ENCODE results near the gene LRRIQ1.
A peak's percentile ranks its signal among the peaks of the same experiment; 100 is the strongest.

Gene LRRIQ1

DNA sequence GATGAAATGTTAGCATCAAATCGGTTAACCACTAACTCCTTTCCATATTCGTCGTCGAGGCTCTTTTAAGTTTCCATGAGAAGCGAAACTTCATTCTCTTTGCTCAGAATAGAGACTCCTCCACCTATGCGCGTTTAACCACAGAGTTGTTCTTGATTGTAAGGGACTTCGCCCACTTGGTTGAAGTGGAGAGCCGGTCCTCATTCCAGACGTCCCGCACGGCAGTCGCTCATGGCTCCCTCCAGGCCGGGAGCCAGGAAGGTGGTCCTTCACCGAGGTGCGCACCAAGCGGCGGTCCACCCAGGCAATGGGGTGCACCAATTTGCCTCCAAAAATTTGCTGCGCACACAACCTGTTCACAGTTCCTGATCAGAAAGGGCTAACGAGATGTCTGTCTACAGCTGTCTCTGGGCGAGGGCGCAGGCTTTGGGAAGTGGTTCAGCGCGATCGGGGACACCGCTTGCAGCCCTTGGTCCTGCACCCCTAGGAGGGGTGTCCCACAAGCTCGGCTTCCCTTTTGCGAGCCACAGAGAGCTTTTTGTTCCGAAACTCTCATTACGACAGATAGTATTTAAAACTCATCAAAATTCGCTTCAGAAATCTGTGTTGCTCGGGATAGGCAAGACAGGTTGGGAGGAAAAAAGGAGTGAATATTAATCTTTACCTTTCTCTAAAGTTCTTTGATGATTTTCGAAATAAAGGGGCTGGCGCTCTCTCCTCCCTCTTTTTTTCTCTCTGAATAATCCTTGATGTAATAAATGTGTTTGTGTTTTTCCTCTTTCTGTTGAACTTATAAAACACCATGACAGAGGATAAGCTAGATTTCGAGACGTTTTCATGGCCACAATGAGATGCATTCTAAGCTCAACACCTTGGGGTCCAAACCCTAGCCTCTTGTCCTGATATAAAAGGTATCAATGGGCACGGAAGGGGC lies 237.5 kb downstream of the LRRIQ1 start:
- H3K27ac Mint-ChIP-seq = no peak overlapping the region
- H3K4me3 Mint-ChIP-seq = peak overlapping the region; percentile 40
- H3K27me3 Mint-ChIP-seq (ENCODE audit: low read depth) = peaks cover 50% of the 10 kb centered on the region
- peaks cover 7% of the 10 kb centered on the region for H3K4me1 Mint-ChIP-seq (ENCODE audit: low read depth)
- H3K9me3 Mint-ChIP-seq = no peaks in the 10 kb centered on the region
- DNase-seq (ENCODE audit: low spot score) = no peak
- H3K36me3 Mint-ChIP-seq (ENCODE audit: low read depth) = no peaks in the 10 kb centered on the region

- H3K36me3 Mint-ChIP-seq (ENCODE audit: low read depth) = no peaks in the 10 kb centered on the region
- H3K27me3 Mint-ChIP-seq (ENCODE audit: low read depth) = peaks cover 53% of the 10 kb centered on the region
- no peak for DNase-seq (ENCODE audit: low spot score)
- H3K9me3 Mint-ChIP-seq = no peaks in the 10 kb centered on the region
- peaks cover 7% of the 10 kb centered on the region for H3K4me1 Mint-ChIP-seq (ENCODE audit: low read depth)
- H3K27ac Mint-ChIP-seq = no peak overlapping the region
- no peak overlapping the region for H3K4me3 Mint-ChIP-seq
Measured at GRCh38 chr12:85274315-85274651, 238.1 kb downstream of the LRRIQ1 start.

DNA sequence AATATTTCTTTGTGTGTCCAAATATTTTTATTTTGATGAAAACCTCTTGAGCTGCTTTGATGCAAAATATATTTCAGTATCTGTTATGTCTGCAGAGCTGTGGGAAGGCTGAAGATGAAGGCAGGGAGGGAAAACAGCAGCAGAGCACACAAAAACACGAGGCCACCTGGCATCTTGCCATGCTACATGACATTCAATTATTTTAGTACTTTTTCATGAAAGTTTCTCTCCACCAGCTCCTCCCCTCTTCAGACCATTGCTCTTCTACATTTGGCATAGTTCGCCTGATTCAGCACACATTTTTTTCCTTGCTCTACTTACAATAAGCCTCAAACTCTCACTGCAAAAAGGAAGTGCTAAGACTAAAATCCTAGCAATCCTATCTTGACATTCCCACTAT lies 239.2 kb downstream of the LRRIQ1 start:
- H3K9me3 Mint-ChIP-seq = no peaks in the 10 kb centered on the region
- H3K27ac Mint-ChIP-seq = no peak overlapping the region
- H3K4me1 Mint-ChIP-seq (ENCODE audit: low read depth) = peaks cover 10% of the 10 kb centered on the region
- no peak overlapping the region for H3K4me3 Mint-ChIP-seq
- peaks cover 62% of the 10 kb centered on the region for H3K27me3 Mint-ChIP-seq (ENCODE audit: low read depth)
- no peaks in the 10 kb centered on the region for H3K36me3 Mint-ChIP-seq (ENCODE audit: low read depth)
- no peak for DNase-seq (ENCODE audit: low spot score)

GRCh38 chr12:85277191-85277590 lies 241.0 kb downstream of the LRRIQ1 start:
- peaks cover 79% of the 10 kb centered on the region for H3K27me3 Mint-ChIP-seq (ENCODE audit: low read depth)
- H3K36me3 Mint-ChIP-seq (ENCODE audit: low read depth) = no peaks in the 10 kb centered on the region
- no peak overlapping the region for H3K27ac Mint-ChIP-seq
- DNase-seq (ENCODE audit: low spot score) = no peak
- no peak overlapping the region for H3K4me3 Mint-ChIP-seq
- peaks cover 12% of the 10 kb centered on the region for H3K4me1 Mint-ChIP-seq (ENCODE audit: low read depth)
- H3K9me3 Mint-ChIP-seq = no peaks in the 10 kb centered on the region

DNA sequence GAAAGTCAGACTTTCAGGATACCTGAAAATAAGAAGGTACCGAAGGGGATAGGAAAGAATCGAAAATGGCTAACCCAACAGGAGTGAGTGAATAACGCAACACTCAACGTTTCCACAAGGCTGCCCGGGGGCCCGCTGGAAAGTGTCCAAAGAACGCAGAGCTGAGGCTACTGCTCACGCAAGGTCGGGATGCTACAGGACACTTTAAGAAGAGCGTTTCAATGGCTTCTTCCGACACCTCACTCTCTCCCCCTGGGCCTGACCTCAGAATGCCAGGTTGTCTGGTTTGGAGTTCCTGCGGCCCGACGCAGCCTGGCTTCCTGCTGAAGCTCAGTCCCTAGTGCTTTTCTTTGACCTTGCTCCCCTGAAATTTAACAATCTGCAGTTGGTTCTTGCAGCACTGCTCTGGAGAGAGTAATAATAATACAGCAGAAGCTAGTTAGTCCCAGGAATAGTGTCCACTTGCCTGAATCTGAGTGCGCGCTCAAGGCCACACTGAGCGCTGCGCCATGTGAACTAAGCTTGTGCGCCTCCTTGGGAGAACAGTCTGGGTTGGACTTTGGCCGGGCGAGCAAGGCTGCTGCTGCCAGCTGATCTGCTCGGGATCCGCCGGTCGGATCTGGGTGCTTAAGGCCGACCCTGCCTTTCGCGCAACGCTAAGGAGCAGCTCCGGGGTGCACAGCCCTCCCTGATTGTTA lies 241.9 kb downstream of the LRRIQ1 start:
- Mint-ChIP-seq H3K27me3 (ENCODE audit: low read depth) (peaks cover 71% of the 10 kb centered on the region), H3K9me3 (no peaks in the 10 kb centered on the region), H3K4me1 (ENCODE audit: low read depth) (peaks cover 11% of the 10 kb centered on the region), H3K27ac (no peak overlapping the region), H3K4me3 (no peak overlapping the region), H3K36me3 (ENCODE audit: low read depth) (no peaks in the 10 kb centered on the region)
- no peak for DNase-seq (ENCODE audit: low spot score)

GRCh38 chr12:85278598-85279448 lies 242.7 kb downstream of the LRRIQ1 start:
- no peak overlapping the region for H3K27ac Mint-ChIP-seq

DNA sequence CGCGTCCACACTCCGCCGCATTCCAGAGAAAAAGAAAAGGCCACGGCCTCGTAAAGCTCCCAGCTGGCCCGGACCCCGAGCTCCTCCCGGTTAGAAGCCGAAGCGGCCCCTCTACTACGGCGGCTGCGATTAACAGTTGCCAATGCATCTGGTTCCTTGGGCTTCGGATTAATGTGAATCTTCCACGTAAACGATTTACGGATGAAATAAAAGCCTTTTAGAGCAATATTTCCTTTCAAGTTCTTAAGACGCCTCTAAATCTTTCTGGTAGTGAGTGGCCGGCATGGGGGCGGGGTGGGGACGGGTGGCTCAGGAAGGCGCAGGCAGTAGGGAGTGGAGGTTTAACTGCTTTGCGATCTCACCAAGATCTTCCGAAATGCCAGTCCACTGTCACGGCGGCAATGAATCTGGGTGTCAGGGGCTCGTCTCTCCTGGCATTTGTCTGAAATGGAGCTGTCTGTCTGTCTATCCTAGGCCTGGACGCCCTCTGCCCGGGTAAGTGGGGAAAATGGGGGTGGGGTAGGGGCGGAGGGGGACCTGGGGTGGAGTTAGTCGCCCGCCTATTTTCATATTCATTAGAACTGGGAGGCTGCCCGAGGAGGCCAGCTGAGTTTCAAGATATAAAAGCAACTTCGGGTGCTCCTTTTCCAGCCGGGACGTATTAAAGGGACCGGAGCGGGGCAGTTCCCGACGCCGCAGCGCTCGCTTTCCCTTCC lies 243.5 kb downstream of the LRRIQ1 start:
- Mint-ChIP-seq H3K4me1 (ENCODE audit: low read depth) (peaks cover 7% of the 10 kb centered on the region), H3K4me3 (peak overlapping the region; percentile 75), H3K9me3 (no peaks in the 10 kb centered on the region), H3K27ac (peak overlapping the region; percentile 36), H3K27me3 (ENCODE audit: low read depth) (peaks cover 62% of the 10 kb centered on the region), H3K36me3 (ENCODE audit: low read depth) (no peaks in the 10 kb centered on the region)
- DNase-seq (ENCODE audit: low spot score) = no peak

More at GRCh38 chr12:85278598-85279448, 242.7 kb downstream of the LRRIQ1 start:
- H3K27me3 Mint-ChIP-seq (ENCODE audit: low read depth) = peaks cover 70% of the 10 kb centered on the region
- peaks cover 7% of the 10 kb centered on the region for H3K4me1 Mint-ChIP-seq (ENCODE audit: low read depth)
- H3K9me3 Mint-ChIP-seq = no peaks in the 10 kb centered on the region
- DNase-seq (ENCODE audit: low spot score) = no peak
- no peak overlapping the region for H3K4me3 Mint-ChIP-seq
- H3K36me3 Mint-ChIP-seq (ENCODE audit: low read depth) = no peaks in the 10 kb centered on the region

- DNase-seq (ENCODE audit: low spot score) = no peak
- H3K9me3 Mint-ChIP-seq = no peaks in the 10 kb centered on the region
- H3K27ac Mint-ChIP-seq = peak within 1 kb of the TSS; percentile 36
- peak within 1 kb of the TSS; percentile 75 for H3K4me3 Mint-ChIP-seq
- peaks cover 7% of the 10 kb centered on the region for H3K4me1 Mint-ChIP-seq (ENCODE audit: low read depth)
- H3K27me3 Mint-ChIP-seq (ENCODE audit: low read depth) = peaks cover 57% of the 10 kb centered on the region
- no peaks in the 10 kb centered on the region for H3K36me3 Mint-ChIP-seq (ENCODE audit: low read depth)
Measured at GRCh38 chr12:85280165-85280983, 244.2 kb downstream of the LRRIQ1 start, which contains the start of gene ALX1. ALX1 (plus strand) TSS chr12:85280220; CDS start chr12:85280262, 42 bp downstream.

DNA sequence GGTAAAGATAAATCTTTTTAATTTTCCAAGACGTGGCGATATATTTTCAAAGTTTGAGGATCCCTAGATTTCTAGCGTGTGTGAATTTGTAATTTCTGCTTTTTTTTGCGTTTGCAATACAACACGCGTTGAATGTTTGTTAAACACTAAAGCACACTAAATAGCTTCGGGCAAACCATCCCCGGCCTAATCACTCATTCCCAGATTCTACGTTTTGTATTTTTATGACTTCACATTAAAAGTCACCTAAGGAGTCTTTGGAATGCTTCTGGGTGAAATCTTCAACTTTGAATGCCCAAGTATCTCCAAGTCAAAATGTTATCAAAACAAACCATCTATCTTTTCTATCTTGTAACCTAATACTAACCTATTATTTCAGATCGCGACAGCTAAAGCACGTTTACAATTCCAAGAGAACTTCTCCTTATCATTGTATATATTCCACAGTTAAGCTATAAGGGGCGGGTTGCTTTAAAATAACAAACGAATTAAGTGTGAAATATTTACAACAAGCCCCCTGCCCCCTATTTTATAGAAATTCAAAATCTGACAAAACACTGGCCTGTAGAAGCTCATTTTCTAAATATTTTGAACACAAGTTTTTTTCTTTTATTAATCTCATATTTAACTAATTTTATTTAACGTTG lies 245.0 kb downstream of the LRRIQ1 start:
- H3K27me3 Mint-ChIP-seq (ENCODE audit: low read depth) = peaks cover 53% of the 10 kb centered on the region
- DNase-seq (ENCODE audit: low spot score) = no peak
- no peaks in the 10 kb centered on the region for H3K36me3 Mint-ChIP-seq (ENCODE audit: low read depth)
- H3K4me1 Mint-ChIP-seq (ENCODE audit: low read depth) = peaks cover 5% of the 10 kb centered on the region
- H3K27ac Mint-ChIP-seq = no peak overlapping the region
- no peaks in the 10 kb centered on the region for H3K9me3 Mint-ChIP-seq
- H3K4me3 Mint-ChIP-seq = peak overlapping the region; percentile 75

DNA sequence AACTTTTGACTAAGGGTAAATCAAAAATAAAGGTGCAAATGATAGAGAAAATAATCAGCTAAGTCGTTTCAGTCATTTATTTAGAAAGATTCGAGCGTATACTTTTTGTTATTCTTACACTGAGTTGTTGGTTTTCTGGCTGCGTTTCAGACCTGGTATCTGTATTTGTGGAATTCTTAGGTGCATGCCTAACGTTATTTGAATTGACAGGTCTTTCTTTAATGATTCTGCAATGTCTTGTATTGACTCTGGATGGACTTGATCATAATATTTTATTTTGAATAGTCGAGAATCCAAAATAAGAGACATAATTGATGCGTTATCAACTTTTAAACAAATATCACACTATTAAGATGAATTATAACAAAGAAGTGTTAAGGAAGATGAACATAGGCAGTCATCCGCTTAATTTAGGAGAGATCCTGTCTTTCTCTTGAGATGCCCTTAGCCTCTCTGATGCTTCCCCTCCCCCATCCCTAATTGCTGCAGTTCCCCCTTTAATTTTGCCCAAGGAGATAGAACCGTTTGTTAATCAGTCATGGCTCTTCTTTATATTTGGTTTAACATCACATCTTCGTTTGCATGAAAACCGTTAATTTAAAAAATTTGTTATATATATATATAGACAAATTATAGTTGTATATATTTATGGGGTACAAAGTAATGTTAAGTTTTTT lies 245.6 kb downstream of the LRRIQ1 start:
- peaks cover 5% of the 10 kb centered on the region for H3K4me1 Mint-ChIP-seq (ENCODE audit: low read depth)
- no peak overlapping the region for H3K27ac Mint-ChIP-seq
- DNase-seq (ENCODE audit: low spot score) = no peak
- no peak overlapping the region for H3K4me3 Mint-ChIP-seq
- no peaks in the 10 kb centered on the region for H3K9me3 Mint-ChIP-seq
- H3K36me3 Mint-ChIP-seq (ENCODE audit: low read depth) = no peaks in the 10 kb centered on the region
- H3K27me3 Mint-ChIP-seq (ENCODE audit: low read depth) = peaks cover 48% of the 10 kb centered on the region

- no peak overlapping the region for H3K27ac Mint-ChIP-seq
- no peak overlapping the region for H3K4me3 Mint-ChIP-seq
- no peak for DNase-seq (ENCODE audit: low spot score)
- H3K27me3 Mint-ChIP-seq (ENCODE audit: low read depth) = peaks cover 34% of the 10 kb centered on the region
- no peaks in the 10 kb centered on the region for H3K9me3 Mint-ChIP-seq
- no peaks in the 10 kb centered on the region for H3K36me3 Mint-ChIP-seq (ENCODE audit: low read depth)
- H3K4me1 Mint-ChIP-seq (ENCODE audit: low read depth) = peaks cover 5% of the 10 kb centered on the region
Measured at GRCh38 chr12:85283560-85283959, 247.4 kb downstream of the LRRIQ1 start.
